Measurements from ENCODE around the gene SLC17A7. TPM values are rescaled to one million over a fixed set of nuclear protein-coding genes. Genes with fewer than 3 reads are reported as not detected.
A peak's percentile ranks its signal among the peaks of the same experiment; 100 is the strongest.

SLC17A7 gene
- total RNA-seq, 2 experiments from 2014 or later = not detected

DNA sequence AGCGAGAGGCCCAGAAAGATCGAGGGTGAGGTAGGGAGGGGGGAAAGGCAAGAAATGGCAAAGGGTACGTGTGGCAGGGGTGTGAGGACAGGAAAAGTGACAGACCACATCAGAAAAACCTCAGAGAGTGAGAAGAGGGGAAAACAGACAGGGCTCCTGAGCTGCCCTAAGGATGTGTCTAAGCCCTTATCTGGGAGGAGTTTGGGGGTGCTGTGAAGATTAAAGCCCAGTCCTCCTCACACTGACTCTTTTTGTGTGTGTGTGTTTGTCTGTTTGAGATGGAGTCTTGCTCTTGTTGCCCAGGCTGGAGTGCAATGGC lies 17.4 kb downstream of the SLC17A7 start:
- peak; percentile 35 for ATAC-seq (ENCODE audit: poor library complexity)
- Histone ChIP-seq H3K4me3 (ENCODE audit: low read length) (no peak overlapping the region), H3K4me1 (ENCODE audit: insufficient read depth, low read length) (peaks cover 65% of the 10 kb centered on the region), H3K36me3 (ENCODE audit: insufficient read depth, low read length) (no peaks in the 10 kb centered on the region), H3K9me3 (ENCODE audit: control insufficient read depth in 1 of 2, insufficient read depth in 1 of 2, low read length in 2 of 2) (peaks cover 0 to 36% of the 10 kb centered on the region in 2 experiments), H3K27ac (ENCODE audit: low read depth in 1 of 2, low read length in 2 of 2) (no peak overlapping the region), H3K27me3 (ENCODE audit: control insufficient read depth in 1 of 2, insufficient read depth in 2 of 2, low read length in 2 of 2) (peaks cover 87 to 98% of the 10 kb centered on the region in 2 experiments)
- TF ChIP-seq, protein P1, sequence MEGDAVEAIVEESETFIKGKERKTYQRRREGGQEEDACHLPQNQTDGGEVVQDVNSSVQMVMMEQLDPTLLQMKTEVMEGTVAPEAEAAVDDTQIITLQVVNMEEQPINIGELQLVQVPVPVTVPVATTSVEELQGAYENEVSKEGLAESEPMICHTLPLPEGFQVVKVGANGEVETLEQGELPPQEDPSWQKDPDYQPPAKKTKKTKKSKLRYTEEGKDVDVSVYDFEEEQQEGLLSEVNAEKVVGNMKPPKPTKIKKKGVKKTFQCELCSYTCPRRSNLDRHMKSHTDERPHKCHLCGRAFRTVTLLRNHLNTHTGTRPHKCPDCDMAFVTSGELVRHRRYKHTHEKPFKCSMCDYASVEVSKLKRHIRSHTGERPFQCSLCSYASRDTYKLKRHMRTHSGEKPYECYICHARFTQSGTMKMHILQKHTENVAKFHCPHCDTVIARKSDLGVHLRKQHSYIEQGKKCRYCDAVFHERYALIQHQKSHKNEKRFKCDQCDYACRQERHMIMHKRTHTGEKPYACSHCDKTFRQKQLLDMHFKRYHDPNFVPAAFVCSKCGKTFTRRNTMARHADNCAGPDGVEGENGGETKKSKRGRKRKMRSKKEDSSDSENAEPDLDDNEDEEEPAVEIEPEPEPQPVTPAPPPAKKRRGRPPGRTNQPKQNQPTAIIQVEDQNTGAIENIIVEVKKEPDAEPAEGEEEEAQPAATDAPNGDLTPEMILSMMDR (IDR thresholded peaks at IDR 0.05) = no peak
- H3K4me1 Mint-ChIP-seq (ENCODE audit: low read depth) = peaks cover 72% of the 10 kb centered on the region
- intact Hi-C loops (cut with DNase I, micrococcal nuclease) = loop anchor here in 1 of 2 experiments (2.0 kb wide), 1 partner anchor 15 kb away; no protein-coding TSS in a partner anchor
- peaks cover 95% of the 10 kb centered on the region for H3K27me3 Mint-ChIP-seq
- H3K4me3 Mint-ChIP-seq = peak overlapping the region; percentile 85
- peak overlapping the region; percentile 3 for H3K27ac Mint-ChIP-seq
- CTCF ChIA-PET = interaction anchor here (0.8 kb wide), 1 partner anchor 46 kb away, joined by 4 read pairs; no protein-coding TSS in a partner anchor
- POLR2A ChIA-PET = interaction anchor here (0.8 kb wide), 1 partner anchor 342 kb away, joined by 3 read pairs; no protein-coding TSS in a partner anchor
- no peaks in the 10 kb centered on the region for H3K9me3 Mint-ChIP-seq
- DNase-seq = peak in 4 of 14 experiments; percentile 25 to 71 (median 60)
- H3K36me3 Mint-ChIP-seq (ENCODE audit: low read depth) = no peaks in the 10 kb centered on the region

DNA sequence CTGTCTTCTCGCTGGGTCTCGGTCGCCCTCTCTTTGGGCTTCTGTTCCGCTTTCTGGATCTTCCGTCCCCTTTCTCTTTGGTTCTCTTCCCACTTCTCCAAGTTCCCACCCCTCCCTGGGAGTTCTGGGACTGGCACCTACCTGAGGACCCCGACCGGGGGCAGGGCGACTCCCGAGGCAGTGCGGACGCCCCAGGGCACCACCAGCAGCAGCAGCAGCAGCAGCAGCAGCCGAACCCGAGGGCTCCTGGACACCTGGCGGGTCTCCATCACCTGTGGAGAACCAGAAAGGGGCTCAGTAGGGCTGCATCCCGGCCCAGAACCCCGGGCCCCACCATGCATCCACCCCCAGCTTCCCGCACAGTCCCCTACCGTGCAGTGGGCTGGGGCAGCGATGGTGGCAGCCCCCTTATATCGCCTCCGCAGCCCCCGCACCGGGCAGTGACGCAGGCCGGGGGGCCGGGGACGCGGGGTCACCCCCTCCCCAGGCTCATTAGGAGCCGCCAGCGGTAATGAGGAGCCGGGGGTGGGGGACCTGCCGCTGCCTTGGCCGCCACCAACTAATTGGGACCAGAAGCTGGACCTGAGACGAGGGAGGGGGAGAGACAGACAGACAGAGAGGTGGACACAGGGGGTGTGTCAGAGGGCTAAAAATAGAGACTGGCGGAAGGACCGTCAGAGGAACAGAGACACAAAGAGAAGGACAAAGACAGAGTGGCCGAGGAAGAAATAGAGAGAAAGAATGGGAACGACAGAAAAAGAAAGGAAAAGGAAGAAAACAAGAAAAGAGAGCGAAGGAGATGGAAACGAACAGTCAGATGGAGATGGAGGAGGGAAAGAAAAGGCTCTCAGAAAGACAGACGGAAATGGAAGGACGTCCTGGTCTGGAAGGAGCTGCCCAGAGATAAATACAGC lies 18.0 kb downstream of the SLC17A7 start, which contains the start of gene PTH2:
PTH2 (minus strand) TSS at position 371 of the 914 bp plus-strand sequence; CDS start at position 269, 102 bp downstream.
- DNase-seq (no peak), ATAC-seq (ENCODE audit: poor library complexity) (no peak)
- Mint-ChIP-seq H3K27me3 (peaks cover 94% of the 10 kb centered on the region), H3K4me1 (ENCODE audit: low read depth) (peaks cover 68% of the 10 kb centered on the region), H3K9me3 (no peaks in the 10 kb centered on the region), H3K36me3 (ENCODE audit: low read depth) (no peaks in the 10 kb centered on the region), H3K27ac (peak within 1 kb of the TSS; percentile 3), H3K4me3 (peak within 1 kb of the TSS; percentile 85)
- H3K9me3 ChIP-seq (ENCODE audit: control insufficient read depth in 1 of 2, insufficient read depth in 1 of 2, low read length in 2 of 2) = peaks cover 0 to 32% of the 10 kb centered on the region in 2 experiments
- H3K27me3 ChIP-seq (ENCODE audit: control insufficient read depth in 1 of 2, insufficient read depth in 2 of 2, low read length in 2 of 2) = peaks cover 82 to 96% of the 10 kb centered on the region in 2 experiments
- H3K27ac ChIP-seq (ENCODE audit: low read depth in 1 of 2, low read length in 2 of 2) = no peak within 1 kb of the TSS
- peak within 1 kb of the TSS; percentile 30 for H3K4me3 ChIP-seq (ENCODE audit: low read length)
- H3K4me1 ChIP-seq (ENCODE audit: insufficient read depth, low read length) = peaks cover 61% of the 10 kb centered on the region
- ChIA-PET CTCF (interaction anchor here (0.8 kb wide), 1 partner anchor 47 kb away, joined by 4 read pairs; no protein-coding TSS in a partner anchor), POLR2A (interaction anchor here (0.8 kb wide), 1 partner anchor 343 kb away, joined by 3 read pairs; no protein-coding TSS in a partner anchor)
- intact Hi-C loops (cut with DNase I, micrococcal nuclease) = loop anchor here in 1 of 2 experiments (2.0 kb wide), 1 partner anchor 15 kb away; no protein-coding TSS in a partner anchor
- TF ChIP-seq, protein P1 (IDR thresholded peaks at IDR 0.05) = no peak
- H3K36me3 ChIP-seq (ENCODE audit: insufficient read depth, low read length) = no peaks in the 10 kb centered on the region

GRCh38 chr19:49422407-49423070 lies 18.8 kb downstream of the SLC17A7 start:
- peaks cover 74 to 94% of the 10 kb centered on the region in 2 experiments for H3K27me3 ChIP-seq (ENCODE audit: control insufficient read depth in 1 of 2, insufficient read depth in 2 of 2, low read length in 2 of 2)
- peak in 10 of 14 experiments; percentile 25 to 76 (median 42) for DNase-seq
- no peaks in the 10 kb centered on the region for H3K36me3 Mint-ChIP-seq (ENCODE audit: low read depth)
- peaks cover 88% of the 10 kb centered on the region for H3K27me3 Mint-ChIP-seq
- peak overlapping the region; percentile 30 for H3K4me3 ChIP-seq (ENCODE audit: low read length)
- H3K4me3 Mint-ChIP-seq = peak overlapping the region; percentile 82
- TF ChIP-seq, protein P1 (IDR thresholded peaks at IDR 0.05) = peak; percentile 45
- no peaks in the 10 kb centered on the region for H3K36me3 ChIP-seq (ENCODE audit: insufficient read depth, low read length)
- H3K27ac Mint-ChIP-seq = no peak overlapping the region
- H3K9me3 ChIP-seq (ENCODE audit: control insufficient read depth in 1 of 2, insufficient read depth in 1 of 2, low read length in 2 of 2) = peaks cover 0 to 25% of the 10 kb centered on the region in 2 experiments
- ATAC-seq (ENCODE audit: poor library complexity) = peak; percentile 66
- POLR2A ChIA-PET = interaction anchor here (4.2 kb wide), 1 partner anchor 12 kb away, joined by 20 read pairs; no protein-coding TSS in a partner anchor
- H3K4me1 ChIP-seq (ENCODE audit: insufficient read depth, low read length) = peaks cover 53% of the 10 kb centered on the region
- no peaks in the 10 kb centered on the region for H3K9me3 Mint-ChIP-seq
- H3K27ac ChIP-seq (ENCODE audit: low read depth in 1 of 2, low read length in 2 of 2) = no peak overlapping the region
- H3K4me1 Mint-ChIP-seq (ENCODE audit: low read depth) = peaks cover 62% of the 10 kb centered on the region
- CTCF ChIA-PET = interaction anchor here (0.6 to 1.2 kb wide), 4 partner anchors 11 to 48 kb away, joined by 3 to 6 read pairs (median 4); no protein-coding TSS in a partner anchor
- intact Hi-C loops (cut with DNase I, micrococcal nuclease) = loop anchor here in 1 of 2 experiments (2.0 kb wide), 1 partner anchor 14 kb away; no protein-coding TSS in a partner anchor
